HepG2 (cell line): ENCODE measurements around the gene DSCAM. TPM values are rescaled to one million over a fixed set of nuclear protein-coding genes. Genes with fewer than 3 reads are reported as not detected.

ENCODE experiments used
- ATAC-seq: fragments of 200-7000 bp; cut with Tn5 transposase; 3 replicates; pipeline ENCODE4 v1.9.1; 2020; ENCODE audit warnings: mild to moderate bottlenecking, moderate library complexity
- BruUV-seq: library from RNA; stranded (reverse); fragments of 400-500 nt; replicated peaks from 2 replicates; lab custom pipeline; 2021; lab: Mats Ljungman, UMichigan
- CTCF ChIA-PET: fragments of 300-600 bp; formaldehyde crosslinking; extraction: SDS; loops from one replicate; lab custom pipeline; 2021; ENCODE audit warnings: low total read pairs, inconsistent platforms, low intra/inter-chr PET ratio; lab: Yijun Ruan, JAX
- POLR2A ChIA-PET: fragments of 350-600 bp; sonication (Branson Sonifier 250); formaldehyde crosslinking; loops from one replicate; lab custom pipeline; 2020; ENCODE audit warnings: antibody characterized with exemption, inconsistent platforms; lab: Yijun Ruan, JAX
- DNase-seq: peaks from one replicate; pipeline ENCODE4 v3.0.0-alpha.2; 2015; ENCODE audit warnings: low spot score
- FAIRE-seq: peaks from 3 replicates; lab custom pipeline; 2011; peaks lifted over from hg19 to GRCh38; lab: Jason Lieb, UNC
- H2AFZ ChIP-seq: one replicate; pipeline ENCODE4 v1.6.1; 2011; ENCODE audit warnings: low read length, inconsistent platforms
- H3K27ac ChIP-seq: fragments of 300-600 bp; 3 replicates; pipeline ENCODE4 v1.8.0; 2011; ENCODE audit warnings: mixed run types, mild to moderate bottlenecking, mixed read lengths, low read length, inconsistent platforms; ENCODE audit not compliant: insufficient read depth; ENCODE audit errors: extremely low read length
- H3K27me3 ChIP-seq, 2 experiments: fragments of 200-600 bp in 1 of 2; 2 replicates in 1 of 2; 3 replicates in 1 of 2; pipeline versions ENCODE4 v1.6.0 to v1.8.0; 2011; ENCODE audit warnings: low read length in 2 of 2, mild to moderate bottlenecking in 2 of 2, moderate library complexity in 2 of 2, inconsistent platforms in 1 of 2; ENCODE audit not compliant: insufficient read depth in 2 of 2, control insufficient read depth in 1 of 2
- H3K36me3 ChIP-seq, 2 experiments: fragments of 200-600 bp in 1 of 2; replicated peaks in 1 of 2; 2 replicates in 1 of 2; 3 replicates in 1 of 2; pipeline versions ENCODE4 v1.5.1 to v1.8.0; 2011; ENCODE audit warnings: low read length in 2 of 2, inconsistent platforms in 1 of 2; ENCODE audit not compliant: insufficient read depth in 2 of 2, control insufficient read depth in 1 of 2
- H3K4me1 ChIP-seq: 2 replicates; pipeline ENCODE4 v1.5.1; 2012; ENCODE audit warnings: low read length, inconsistent platforms; ENCODE audit not compliant: insufficient read depth
- H3K4me2 ChIP-seq: 2 replicates; pipeline ENCODE4 v1.6.0; 2011; ENCODE audit warnings: low read depth, low read length, inconsistent platforms
- H3K4me3 ChIP-seq, 3 experiments: fragments of 200-600 bp in 1 of 3; sonication (generic), shearing (Covaris generic) in 1 of 3; replicated peaks in 1 of 3; 2 replicates each; pipeline ENCODE4 v1.5.1; 2011 to 2016; ENCODE audit warnings: low read length in 3 of 3, inconsistent platforms in 2 of 3, low read depth in 2 of 3, mild to moderate bottlenecking in 2 of 3, control low read depth in 1 of 3, mixed read lengths in 1 of 3; ENCODE audit not compliant: insufficient read depth in 1 of 3
- H3K79me2 ChIP-seq: one replicate; pipeline ENCODE4 v1.6.1; 2011; ENCODE audit warnings: low read length, inconsistent platforms; ENCODE audit not compliant: insufficient read depth
- H3K9ac ChIP-seq: 2 replicates; pipeline ENCODE4 v1.6.0; 2011; ENCODE audit warnings: mild to moderate bottlenecking, low read depth, low read length, inconsistent platforms; ENCODE audit not compliant: insufficient read depth
- H3K9me3 ChIP-seq: 2 replicates; pipeline ENCODE4 v1.5.1; 2012; ENCODE audit warnings: mild to moderate bottlenecking, low read length
- H4K20me1 ChIP-seq: 2 replicates; pipeline ENCODE4 v1.6.0; 2011; ENCODE audit warnings: inconsistent platforms, mild to moderate bottlenecking, low read length, moderate library complexity; ENCODE audit not compliant: insufficient read depth
- FOXK2 ChIP-seq: fragments of 450-650 bp; IDR thresholded peaks from 2 replicates; pipeline ENCODE4 v1.6.1; 2016
- GATA4 ChIP-seq: sonication (generic); IDR thresholded peaks from 2 replicates; pipeline ENCODE4 v1.6.1; 2016; ENCODE audit warnings: antibody characterized with exemption, low read depth, borderline replicate concordance
- GLI4 ChIP-seq: sonication (generic); formaldehyde crosslinking; IDR thresholded peaks from 2 replicates; pipeline ENCODE4 v1.5.1; 2020; ENCODE audit warnings: missing genetic modification reagents, mild to moderate bottlenecking, moderate library complexity, borderline replicate concordance
- SNRNP70 ChIP-seq: fragments of 200-400 bp; formaldehyde crosslinking; IDR thresholded peaks from 2 replicates; pipeline ENCODE4 v1.6.1; 2017; ENCODE audit warnings: mild to moderate bottlenecking, low read depth, low read length, moderate library complexity
- ZKSCAN1 ChIP-seq: fragments of 150-350 bp; IDR thresholded peaks from 2 replicates; pipeline ENCODE4 v1.6.1; 2014; ENCODE audit warnings: low read length
- ZNF335 ChIP-seq: sonication (generic); formaldehyde crosslinking; IDR thresholded peaks from 2 replicates; pipeline ENCODE4 v1.4.0; 2020; ENCODE audit warnings: missing genetic modification reagents
- ZZZ3 ChIP-seq: sonication (generic); formaldehyde crosslinking; IDR thresholded peaks from 2 replicates; pipeline ENCODE4 v1.4.0; 2020; ENCODE audit warnings: missing genetic modification reagents, mild to moderate bottlenecking, borderline replicate concordance
- WGBS: methylation state at CpG from one replicate; pipeline ENCODE4 v1.1.6; 2017; ENCODE audit warnings: low lambda C conversion rate; 5-methylcytosine and 5-hydroxymethylcytosine counted together
- in situ Hi-C: cut with HindIII; loops from 2 replicates; pipeline ENCODE4 v1.10.0; 2017; ENCODE audit warnings: low pct_unique_long_range_greater_than_20kb; ENCODE audit not compliant: extremely low pct_ligation_motif_present
- intact Hi-C: fragments of 100-400 bp; cut with micrococcal nuclease; formaldehyde crosslinking; loops from one replicate; pipeline ENCODE4 v1.10.0; 2022; ENCODE audit not compliant: unreplicated experiment
- polyA plus RNA-seq, 8 experiments: library from polyadenylated mRNA; depleted of rRNA in 3 of 8; stranded (reverse) in 7 of 8; unstranded in 1 of 8; fragments of >200 nt; fragmentation: Illumina TruSeq in 4 of 8; extraction: Trizol in 4 of 8; gene quantifications; 2 replicates each; pipeline versions ENCODE4 v1.2.1 to v1.2.3, GENCODE V29; 2011 to 2016; ENCODE audit warnings: low read depth in 4 of 8, missing spikeins in 1 of 8, mixed read lengths in 1 of 8; ENCODE audit not compliant: insufficient read depth in 1 of 8
- total RNA-seq, 5 experiments: library from RNA; depleted of rRNA; stranded (reverse); fragments of >200 nt; fragmentation: Illumina TruSeq; extraction: Trizol; gene quantifications; 2 replicates each; pipeline ENCODE4 v1.2.3, GENCODE V29; 2016; ENCODE audit warnings: low read depth in 1 of 5
- TF ChIP-seq, protein P1 (sequence below): sonication (generic); formaldehyde crosslinking; IDR thresholded peaks from 2 replicates; pipeline ENCODE4 v1.4.0; 2020; ENCODE audit warnings: missing genetic modification reagents
- TF ChIP-seq, protein P2 (sequence below): sonication (generic); formaldehyde crosslinking; IDR thresholded peaks from 2 replicates; pipeline ENCODE4 v1.5.1; 2020; ENCODE audit warnings: mild to moderate bottlenecking, missing genetic modification reagents, moderate library complexity
- TF ChIP-seq, protein P3 (sequence below): IDR thresholded peaks from 2 replicates; pipeline ENCODE4 v1.6.1; 2016; ENCODE audit warnings: missing biosample characterization, missing genetic modification reagents, low read depth

DSCAM gene
- total and polyA plus RNA-seq, 2 of the 13 experiments (the other 11 are each of a cell fraction or from before 2014, with no cell fraction given) = not detected

DNA sequence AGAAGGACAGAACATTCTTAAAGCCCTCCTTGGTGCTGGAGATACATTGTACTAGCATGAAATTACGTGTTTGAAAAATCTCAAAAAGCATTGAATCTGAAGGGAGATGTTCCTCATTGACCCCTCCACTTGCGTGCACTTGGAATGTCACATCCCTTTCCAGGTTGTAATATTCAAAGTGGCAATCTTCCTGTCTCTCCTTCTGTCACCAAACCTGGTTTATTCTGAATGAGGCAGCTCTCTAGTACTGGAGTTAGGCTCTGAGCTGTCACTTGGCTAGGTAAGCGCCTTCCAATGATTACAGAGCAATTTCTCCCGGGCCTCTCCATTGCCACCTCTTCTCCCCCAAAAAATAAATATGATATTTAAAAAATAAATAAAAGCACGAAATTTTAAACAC lies 855 bp downstream of the DSCAM start (continued):
- TF ChIP-seq, protein P1, sequence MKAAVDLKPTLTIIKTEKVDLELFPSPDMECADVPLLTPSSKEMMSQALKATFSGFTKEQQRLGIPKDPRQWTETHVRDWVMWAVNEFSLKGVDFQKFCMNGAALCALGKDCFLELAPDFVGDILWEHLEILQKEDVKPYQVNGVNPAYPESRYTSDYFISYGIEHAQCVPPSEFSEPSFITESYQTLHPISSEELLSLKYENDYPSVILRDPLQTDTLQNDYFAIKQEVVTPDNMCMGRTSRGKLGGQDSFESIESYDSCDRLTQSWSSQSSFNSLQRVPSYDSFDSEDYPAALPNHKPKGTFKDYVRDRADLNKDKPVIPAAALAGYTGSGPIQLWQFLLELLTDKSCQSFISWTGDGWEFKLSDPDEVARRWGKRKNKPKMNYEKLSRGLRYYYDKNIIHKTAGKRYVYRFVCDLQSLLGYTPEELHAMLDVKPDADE = no peak
- no peak for TF ChIP-seq GATA4

GRCh38 chr21:40845441-40845995 lies 1.4 kb downstream of the DSCAM start:
- intact Hi-C loops (no loop called here), in situ Hi-C loops (no loop called here)
- 9% methylated on average over 5 of the region's 5 CpGs for WGBS
- CTCF ChIA-PET = no interaction called here
- FAIRE-seq = no peak
- DNase-seq = no peak
- Histone ChIP-seq H3K4me2 (no peak overlapping the region), H3K4me3 (no peak overlapping the region), H3K9ac (no peak overlapping the region), H3K27ac (no peak overlapping the region), H4K20me1 (no peaks in the 10 kb centered on the region), H2AFZ (no peak overlapping the region), H3K79me2 (no peaks in the 10 kb centered on the region), H3K9me3 (no peaks in the 10 kb centered on the region), H3K4me1 (no peaks in the 10 kb centered on the region), H3K27me3 (peaks cover 1 to 3% of the 10 kb centered on the region in 2 experiments; a peak in 3 of 5 replicates), H3K36me3 (no peaks in the 10 kb centered on the region)
- ATAC-seq = no peak
- no peak for TF ChIP-seq GLI4 (CRISPR knock-in tag)
- TF ChIP-seq FOXK2 = no peak
- TF ChIP-seq SNRNP70 = no peak
- POLR2A ChIA-PET = no interaction called here
- BruUV-seq = no TSS peak

- DNase-seq (no peak), FAIRE-seq (no peak), ATAC-seq (no peak)
- in situ Hi-C loops (no loop called here), intact Hi-C loops (loop anchor here (5.0 kb wide), 1 partner anchor 703 kb away; no protein-coding TSS in a partner anchor)
- H3K9ac ChIP-seq = no peak overlapping the region
- no peaks in the 10 kb centered on the region for H3K4me1 ChIP-seq
- H3K27me3 ChIP-seq = peaks cover 1 to 3% of the 10 kb centered on the region in 2 experiments; a peak in 3 of 5 replicates
- no peak overlapping the region for H2AFZ ChIP-seq
- no peaks in the 10 kb centered on the region for H3K36me3 ChIP-seq
- no peaks in the 10 kb centered on the region for H4K20me1 ChIP-seq
- H3K27ac ChIP-seq = no peak overlapping the region
- POLR2A ChIA-PET = no interaction called here
- no peaks in the 10 kb centered on the region for H3K9me3 ChIP-seq
- 7% methylated on average over 5 of the region's 5 CpGs for WGBS
- CTCF ChIA-PET = no interaction called here
- H3K4me2 ChIP-seq = no peak overlapping the region
- no TSS peak for BruUV-seq
- no peak overlapping the region for H3K4me3 ChIP-seq
- H3K79me2 ChIP-seq = no peaks in the 10 kb centered on the region
- no peak for TF ChIP-seq ZZZ3 (CRISPR knock-in tag)
- TF ChIP-seq, protein P2, sequence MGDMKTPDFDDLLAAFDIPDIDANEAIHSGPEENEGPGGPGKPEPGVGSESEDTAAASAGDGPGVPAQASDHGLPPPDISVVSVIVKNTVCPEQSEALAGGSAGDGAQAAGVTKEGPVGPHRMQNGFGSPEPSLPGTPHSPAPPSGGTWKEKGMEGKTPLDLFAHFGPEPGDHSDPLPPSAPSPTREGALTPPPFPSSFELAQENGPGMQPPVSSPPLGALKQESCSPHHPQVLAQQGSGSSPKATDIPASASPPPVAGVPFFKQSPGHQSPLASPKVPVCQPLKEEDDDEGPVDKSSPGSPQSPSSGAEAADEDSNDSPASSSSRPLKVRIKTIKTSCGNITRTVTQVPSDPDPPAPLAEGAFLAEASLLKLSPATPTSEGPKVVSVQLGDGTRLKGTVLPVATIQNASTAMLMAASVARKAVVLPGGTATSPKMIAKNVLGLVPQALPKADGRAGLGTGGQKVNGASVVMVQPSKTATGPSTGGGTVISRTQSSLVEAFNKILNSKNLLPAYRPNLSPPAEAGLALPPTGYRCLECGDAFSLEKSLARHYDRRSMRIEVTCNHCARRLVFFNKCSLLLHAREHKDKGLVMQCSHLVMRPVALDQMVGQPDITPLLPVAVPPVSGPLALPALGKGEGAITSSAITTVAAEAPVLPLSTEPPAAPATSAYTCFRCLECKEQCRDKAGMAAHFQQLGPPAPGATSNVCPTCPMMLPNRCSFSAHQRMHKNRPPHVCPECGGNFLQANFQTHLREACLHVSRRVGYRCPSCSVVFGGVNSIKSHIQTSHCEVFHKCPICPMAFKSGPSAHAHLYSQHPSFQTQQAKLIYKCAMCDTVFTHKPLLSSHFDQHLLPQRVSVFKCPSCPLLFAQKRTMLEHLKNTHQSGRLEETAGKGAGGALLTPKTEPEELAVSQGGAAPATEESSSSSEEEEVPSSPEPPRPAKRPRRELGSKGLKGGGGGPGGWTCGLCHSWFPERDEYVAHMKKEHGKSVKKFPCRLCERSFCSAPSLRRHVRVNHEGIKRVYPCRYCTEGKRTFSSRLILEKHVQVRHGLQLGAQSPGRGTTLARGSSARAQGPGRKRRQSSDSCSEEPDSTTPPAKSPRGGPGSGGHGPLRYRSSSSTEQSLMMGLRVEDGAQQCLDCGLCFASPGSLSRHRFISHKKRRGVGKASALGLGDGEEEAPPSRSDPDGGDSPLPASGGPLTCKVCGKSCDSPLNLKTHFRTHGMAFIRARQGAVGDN (CRISPR knock-in tag) = no peak
- TF ChIP-seq, protein P3, sequence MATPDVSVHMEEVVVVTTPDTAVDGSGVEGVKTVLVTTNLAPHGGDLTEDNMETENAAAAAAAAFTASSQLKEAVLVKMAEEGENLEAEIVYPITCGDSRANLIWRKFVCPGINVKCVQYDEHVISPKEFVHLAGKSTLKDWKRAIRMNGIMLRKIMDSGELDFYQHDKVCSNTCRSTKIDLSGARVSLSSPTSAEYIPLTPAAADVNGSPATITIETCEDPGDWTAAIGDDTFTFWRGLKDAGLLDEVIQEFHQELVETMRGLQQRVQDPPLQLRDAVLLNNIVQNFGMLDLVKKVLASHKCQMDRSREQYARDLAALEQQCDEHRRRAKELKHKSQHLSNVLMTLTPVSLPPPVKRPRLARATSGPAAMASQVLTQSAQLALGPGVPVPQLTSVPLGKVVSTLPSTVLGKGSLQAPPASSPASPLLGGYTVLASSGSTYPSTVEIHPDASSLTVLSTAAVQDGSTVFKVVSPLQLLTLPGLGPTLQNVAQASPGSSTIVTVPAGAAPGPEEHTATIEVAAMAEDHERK (CRISPR knock-in tag) = no peak
- TF ChIP-seq ZKSCAN1 = no peak
- no peak for TF ChIP-seq ZNF335 (CRISPR knock-in tag)
These were observed 2.0 kb downstream of the DSCAM start for GRCh38 chr21:40844935-40845334.
